GM23338 (cell line): Measurements from ENCODE around the gene BRINP2. TPM values are rescaled to one million over a fixed set of nuclear protein-coding genes. Genes with fewer than 3 reads are reported as not detected.

Experiments
- ATAC-seq: fragments of 200-7000 bp; cut with Tn5 transposase; 3 replicates; pipeline ENCODE4 v1.9.1; 2020
- DNase-seq: peaks from one replicate; pipeline ENCODE4 v3.0.0-alpha.2; 2015; ENCODE audit warnings: low spot score
- H2AFZ ChIP-seq: fragments of 200-600 bp; sonication (generic); 2 replicates; pipeline ENCODE4 v1.8.0; 2016; ENCODE audit warnings: antibody characterized with exemption, mild to moderate bottlenecking, moderate library complexity
- H3F3A ChIP-seq: fragments of 200-600 bp; sonication (generic); replicated peaks from 2 replicates; pipeline ENCODE4 v1.8.0; 2017; ENCODE audit warnings: antibody characterized with exemption, mixed run types, low read depth
- H3K27ac ChIP-seq: fragments of 200-600 bp; sonication (generic); 2 replicates; pipeline ENCODE4 v1.6.1; 2016; ENCODE audit warnings: low read depth
- H3K27me3 ChIP-seq: fragments of 200-600 bp; sonication (generic); 2 replicates; pipeline ENCODE4 v1.8.0; 2016; ENCODE audit warnings: mild to moderate bottlenecking, mixed run types, moderate library complexity; ENCODE audit not compliant: insufficient read depth
- H3K36me3 ChIP-seq: fragments of 200-600 bp; sonication (generic); 2 replicates; pipeline ENCODE4 v1.8.0; 2016; ENCODE audit warnings: mild to moderate bottlenecking; ENCODE audit not compliant: insufficient read depth
- H3K4me1 ChIP-seq: fragments of 200-600 bp; sonication (generic); 2 replicates; pipeline ENCODE4 v1.8.0; 2016; ENCODE audit warnings: mild to moderate bottlenecking, moderate library complexity; ENCODE audit not compliant: insufficient read depth
- H3K4me2 ChIP-seq: fragments of 200-600 bp; sonication (generic); 2 replicates; pipeline ENCODE4 v1.7.1; 2017; ENCODE audit warnings: mixed run types
- H3K4me3 ChIP-seq: fragments of 200-600 bp; sonication (generic); 2 replicates; pipeline ENCODE4 v1.6.1; 2016; ENCODE audit warnings: mixed run types
- H3K79me2 ChIP-seq: fragments of 200-600 bp; sonication (generic); replicated peaks from 2 replicates; pipeline ENCODE4 v1.8.0; 2017; ENCODE audit warnings: mild to moderate bottlenecking; ENCODE audit not compliant: insufficient read depth
- H3K9me2 ChIP-seq: fragments of 200-600 bp; sonication (generic); 2 replicates; pipeline ENCODE4 v1.8.0; 2017; ENCODE audit not compliant: insufficient read depth
- H4K20me1 ChIP-seq: fragments of 200-600 bp; sonication (generic); replicated peaks from 2 replicates; pipeline ENCODE4 v1.8.0; 2017; ENCODE audit warnings: mild to moderate bottlenecking; ENCODE audit not compliant: insufficient read depth
- H3K27ac Mint-ChIP-seq: 2 replicates; pipeline ENCODE4 v1.8.0; 2020; ENCODE audit warnings: inconsistent platforms, mild to moderate bottlenecking, moderate library complexity, mixed read lengths
- H3K27me3 Mint-ChIP-seq: 3 replicates; pipeline ENCODE4 v1.8.0; 2022; ENCODE audit warnings: low read depth, mild to moderate bottlenecking, moderate library complexity, mixed read lengths, inconsistent platforms; ENCODE audit not compliant: insufficient read depth, poor library complexity
- H3K36me3 Mint-ChIP-seq: 3 replicates; pipeline ENCODE4 v1.8.0; 2021; ENCODE audit warnings: low read depth, mild to moderate bottlenecking, inconsistent platforms, moderate library complexity, mixed read lengths
- H3K4me1 Mint-ChIP-seq: 3 replicates; pipeline ENCODE4 v1.8.0; 2020; ENCODE audit warnings: mild to moderate bottlenecking, inconsistent platforms, mixed read lengths
- H3K4me3 Mint-ChIP-seq: 3 replicates; pipeline ENCODE4 v1.8.0; 2021; ENCODE audit warnings: moderate library complexity, mild to moderate bottlenecking, inconsistent platforms, mixed read lengths
- H3K9me3 Mint-ChIP-seq: 3 replicates; pipeline ENCODE4 v1.8.0; 2020; ENCODE audit warnings: moderate library complexity, mild to moderate bottlenecking, inconsistent platforms, mixed read lengths
- CREB1 ChIP-seq: fragments of 250-450 bp; sonication (Bioruptor Pico); IDR thresholded peaks from 2 replicates; pipeline ENCODE4 v1.5.0; 2020; ENCODE audit warnings: low read depth, mild to moderate bottlenecking, moderate library complexity
- EZH2 ChIP-seq: fragments of 200-600 bp; sonication (generic); IDR thresholded peaks from one replicate; pipeline ENCODE4 v1.8.0; 2017; ENCODE audit warnings: antibody characterized with exemption, mild to moderate bottlenecking, low read depth; ENCODE audit not compliant: unreplicated experiment
- EZH2phosphoT487 ChIP-seq: fragments of 200-600 bp; sonication (generic); IDR thresholded peaks from one replicate; pipeline ENCODE4 v1.8.1; 2018; ENCODE audit warnings: antibody characterized with exemption; ENCODE audit not compliant: unreplicated experiment
- JUNB ChIP-seq: IDR thresholded peaks from one replicate; pipeline ENCODE4 v1.6.1; 2016; ENCODE audit warnings: antibody characterized with exemption; ENCODE audit not compliant: unreplicated experiment
- POLR2AphosphoS5 ChIP-seq: IDR thresholded peaks from 2 replicates; pipeline ENCODE4 v1.6.1; 2016; ENCODE audit warnings: antibody characterized with exemption, low read depth
- ZNF331 ChIP-seq: fragments of 250-450 bp; sonication (Bioruptor Pico); IDR thresholded peaks from 2 replicates; pipeline ENCODE4 v1.5.0; 2020; ENCODE audit warnings: low read depth, mild to moderate bottlenecking, moderate library complexity
- long read RNA-seq: library from polyadenylated mRNA; unstranded; transcript quantifications from one replicate; pipeline ENCODE4 v2.0.0, GENCODE V29; 2020; ENCODE audit not compliant: unreplicated experiment
- polyA plus RNA-seq: library from polyadenylated mRNA; unstranded; fragments of >200 nt; fragmentation: Nextera tagmentation; extraction: Ambion mirVana; gene quantifications from 2 replicates; pipeline ENCODE4 v1.2.1, GENCODE V29; 2016
- total RNA-seq: library from RNA; depleted of rRNA; stranded (reverse); fragments of >200 nt; shearing (Covaris generic); gene quantifications from 2 replicates; pipeline ENCODE4 v1.2.3, GENCODE V29; 2014; rRNA removed
- TF ChIP-seq, protein P1 (sequence below): IDR thresholded peaks from 2 replicates; pipeline ENCODE4 v1.6.1; 2016; ENCODE audit warnings: antibody characterized with exemption
- TF ChIP-seq, protein P2 (sequence below): fragments of 250-450 bp; sonication (Bioruptor Pico); IDR thresholded peaks from 2 replicates; pipeline ENCODE4 v1.5.0; 2020; ENCODE audit warnings: mild to moderate bottlenecking, moderate library complexity

The BRINP2 gene, protein sequence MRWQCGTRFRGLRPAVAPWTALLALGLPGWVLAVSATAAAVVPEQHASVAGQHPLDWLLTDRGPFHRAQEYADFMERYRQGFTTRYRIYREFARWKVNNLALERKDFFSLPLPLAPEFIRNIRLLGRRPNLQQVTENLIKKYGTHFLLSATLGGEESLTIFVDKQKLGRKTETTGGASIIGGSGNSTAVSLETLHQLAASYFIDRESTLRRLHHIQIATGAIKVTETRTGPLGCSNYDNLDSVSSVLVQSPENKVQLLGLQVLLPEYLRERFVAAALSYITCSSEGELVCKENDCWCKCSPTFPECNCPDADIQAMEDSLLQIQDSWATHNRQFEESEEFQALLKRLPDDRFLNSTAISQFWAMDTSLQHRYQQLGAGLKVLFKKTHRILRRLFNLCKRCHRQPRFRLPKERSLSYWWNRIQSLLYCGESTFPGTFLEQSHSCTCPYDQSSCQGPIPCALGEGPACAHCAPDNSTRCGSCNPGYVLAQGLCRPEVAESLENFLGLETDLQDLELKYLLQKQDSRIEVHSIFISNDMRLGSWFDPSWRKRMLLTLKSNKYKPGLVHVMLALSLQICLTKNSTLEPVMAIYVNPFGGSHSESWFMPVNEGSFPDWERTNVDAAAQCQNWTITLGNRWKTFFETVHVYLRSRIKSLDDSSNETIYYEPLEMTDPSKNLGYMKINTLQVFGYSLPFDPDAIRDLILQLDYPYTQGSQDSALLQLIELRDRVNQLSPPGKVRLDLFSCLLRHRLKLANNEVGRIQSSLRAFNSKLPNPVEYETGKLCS
- total RNA-seq (0.16 and 0.52 TPM in 2 replicates), polyA plus RNA-seq (0.10 and 0.30 TPM in 2 replicates)
- long read RNA-seq = 0 reads

- Mint-ChIP-seq H3K4me1 (peaks cover 4% of the 10 kb centered on the region; the same call in 2 of the 3 replicates), H3K4me3 (no peak within 1 kb of the TSS), H3K9me3 (no peaks in the 10 kb centered on the region), H3K27me3 (peaks cover 3% of the 10 kb centered on the region), H3K36me3 (no peaks in the 10 kb centered on the region), H3K27ac (no peak within 1 kb of the TSS)
- no peaks in the 10 kb centered on the region for H3K9me2 ChIP-seq
- peak within 1 kb of the TSS; percentile 84 for H2AFZ ChIP-seq
- peaks cover 12% of the 10 kb centered on the region for H3K4me1 ChIP-seq
- DNase-seq (peak; percentile 95), ATAC-seq (peak; percentile 98)
- H4K20me1 ChIP-seq = peaks cover 5% of the 10 kb centered on the region; the same call in 1 of the 2 replicates
- H3K79me2 ChIP-seq = no peaks in the 10 kb centered on the region
- H3F3A ChIP-seq = no peaks in the 10 kb centered on the region
- TF ChIP-seq EZH2phosphoT487 (no peak), EZH2 (peak; percentile 70), POLR2AphosphoS5 (peak; percentile 59), JUNB (no peak)
- TF ChIP-seq, protein P1, sequence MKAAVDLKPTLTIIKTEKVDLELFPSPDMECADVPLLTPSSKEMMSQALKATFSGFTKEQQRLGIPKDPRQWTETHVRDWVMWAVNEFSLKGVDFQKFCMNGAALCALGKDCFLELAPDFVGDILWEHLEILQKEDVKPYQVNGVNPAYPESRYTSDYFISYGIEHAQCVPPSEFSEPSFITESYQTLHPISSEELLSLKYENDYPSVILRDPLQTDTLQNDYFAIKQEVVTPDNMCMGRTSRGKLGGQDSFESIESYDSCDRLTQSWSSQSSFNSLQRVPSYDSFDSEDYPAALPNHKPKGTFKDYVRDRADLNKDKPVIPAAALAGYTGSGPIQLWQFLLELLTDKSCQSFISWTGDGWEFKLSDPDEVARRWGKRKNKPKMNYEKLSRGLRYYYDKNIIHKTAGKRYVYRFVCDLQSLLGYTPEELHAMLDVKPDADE = no peak
- peak within 1 kb of the TSS; percentile 83 for H3K4me2 ChIP-seq
- peaks cover 97% of the 10 kb centered on the region for H3K27me3 ChIP-seq
- H3K4me3 ChIP-seq = peak within 1 kb of the TSS; percentile 72
- no peaks in the 10 kb centered on the region for H3K36me3 ChIP-seq
- no peak within 1 kb of the TSS for H3K27ac ChIP-seq
These were observed at the start of gene BRINP2 for GRCh38 chr1:177170756-177171535. Gene BRINP2, plus strand, starts transcription at chr1:177170958. Its CDS starts 58,919 bp downstream, at chr1:177229877.

- no peaks in the 10 kb centered on the region for H3K36me3 Mint-ChIP-seq
- H3K4me1 Mint-ChIP-seq = peaks cover 11% of the 10 kb centered on the region
- Histone ChIP-seq H3F3A (no peaks in the 10 kb centered on the region), H2AFZ (no peak overlapping the region), H3K4me2 (no peak overlapping the region), H3K27me3 (no peaks in the 10 kb centered on the region), H4K20me1 (peaks cover 8% of the 10 kb centered on the region; the same call in 1 of the 2 replicates), H3K27ac (no peak overlapping the region), H3K79me2 (no peaks in the 10 kb centered on the region), H3K4me1 (no peaks in the 10 kb centered on the region), H3K9me2 (0 out of 2 replicates have a peak, but pooled peaks cover 2% of the 10 kb centered on the region), H3K36me3 (no peaks in the 10 kb centered on the region; the same call in 1 of the 2 replicates), H3K4me3 (no peak overlapping the region)
- H3K9me3 Mint-ChIP-seq = no peaks in the 10 kb centered on the region
- H3K27ac Mint-ChIP-seq = no peak overlapping the region
- ATAC-seq (no peak), DNase-seq (no peak)
- peaks cover 3% of the 10 kb centered on the region for H3K27me3 Mint-ChIP-seq
- H3K4me3 Mint-ChIP-seq = no peak overlapping the region
- TF ChIP-seq POLR2AphosphoS5 (no peak), JUNB (no peak), ZNF331 (no peak), CREB1 (CRISPR knock-in tag) (no peak)
- TF ChIP-seq, protein P2, sequence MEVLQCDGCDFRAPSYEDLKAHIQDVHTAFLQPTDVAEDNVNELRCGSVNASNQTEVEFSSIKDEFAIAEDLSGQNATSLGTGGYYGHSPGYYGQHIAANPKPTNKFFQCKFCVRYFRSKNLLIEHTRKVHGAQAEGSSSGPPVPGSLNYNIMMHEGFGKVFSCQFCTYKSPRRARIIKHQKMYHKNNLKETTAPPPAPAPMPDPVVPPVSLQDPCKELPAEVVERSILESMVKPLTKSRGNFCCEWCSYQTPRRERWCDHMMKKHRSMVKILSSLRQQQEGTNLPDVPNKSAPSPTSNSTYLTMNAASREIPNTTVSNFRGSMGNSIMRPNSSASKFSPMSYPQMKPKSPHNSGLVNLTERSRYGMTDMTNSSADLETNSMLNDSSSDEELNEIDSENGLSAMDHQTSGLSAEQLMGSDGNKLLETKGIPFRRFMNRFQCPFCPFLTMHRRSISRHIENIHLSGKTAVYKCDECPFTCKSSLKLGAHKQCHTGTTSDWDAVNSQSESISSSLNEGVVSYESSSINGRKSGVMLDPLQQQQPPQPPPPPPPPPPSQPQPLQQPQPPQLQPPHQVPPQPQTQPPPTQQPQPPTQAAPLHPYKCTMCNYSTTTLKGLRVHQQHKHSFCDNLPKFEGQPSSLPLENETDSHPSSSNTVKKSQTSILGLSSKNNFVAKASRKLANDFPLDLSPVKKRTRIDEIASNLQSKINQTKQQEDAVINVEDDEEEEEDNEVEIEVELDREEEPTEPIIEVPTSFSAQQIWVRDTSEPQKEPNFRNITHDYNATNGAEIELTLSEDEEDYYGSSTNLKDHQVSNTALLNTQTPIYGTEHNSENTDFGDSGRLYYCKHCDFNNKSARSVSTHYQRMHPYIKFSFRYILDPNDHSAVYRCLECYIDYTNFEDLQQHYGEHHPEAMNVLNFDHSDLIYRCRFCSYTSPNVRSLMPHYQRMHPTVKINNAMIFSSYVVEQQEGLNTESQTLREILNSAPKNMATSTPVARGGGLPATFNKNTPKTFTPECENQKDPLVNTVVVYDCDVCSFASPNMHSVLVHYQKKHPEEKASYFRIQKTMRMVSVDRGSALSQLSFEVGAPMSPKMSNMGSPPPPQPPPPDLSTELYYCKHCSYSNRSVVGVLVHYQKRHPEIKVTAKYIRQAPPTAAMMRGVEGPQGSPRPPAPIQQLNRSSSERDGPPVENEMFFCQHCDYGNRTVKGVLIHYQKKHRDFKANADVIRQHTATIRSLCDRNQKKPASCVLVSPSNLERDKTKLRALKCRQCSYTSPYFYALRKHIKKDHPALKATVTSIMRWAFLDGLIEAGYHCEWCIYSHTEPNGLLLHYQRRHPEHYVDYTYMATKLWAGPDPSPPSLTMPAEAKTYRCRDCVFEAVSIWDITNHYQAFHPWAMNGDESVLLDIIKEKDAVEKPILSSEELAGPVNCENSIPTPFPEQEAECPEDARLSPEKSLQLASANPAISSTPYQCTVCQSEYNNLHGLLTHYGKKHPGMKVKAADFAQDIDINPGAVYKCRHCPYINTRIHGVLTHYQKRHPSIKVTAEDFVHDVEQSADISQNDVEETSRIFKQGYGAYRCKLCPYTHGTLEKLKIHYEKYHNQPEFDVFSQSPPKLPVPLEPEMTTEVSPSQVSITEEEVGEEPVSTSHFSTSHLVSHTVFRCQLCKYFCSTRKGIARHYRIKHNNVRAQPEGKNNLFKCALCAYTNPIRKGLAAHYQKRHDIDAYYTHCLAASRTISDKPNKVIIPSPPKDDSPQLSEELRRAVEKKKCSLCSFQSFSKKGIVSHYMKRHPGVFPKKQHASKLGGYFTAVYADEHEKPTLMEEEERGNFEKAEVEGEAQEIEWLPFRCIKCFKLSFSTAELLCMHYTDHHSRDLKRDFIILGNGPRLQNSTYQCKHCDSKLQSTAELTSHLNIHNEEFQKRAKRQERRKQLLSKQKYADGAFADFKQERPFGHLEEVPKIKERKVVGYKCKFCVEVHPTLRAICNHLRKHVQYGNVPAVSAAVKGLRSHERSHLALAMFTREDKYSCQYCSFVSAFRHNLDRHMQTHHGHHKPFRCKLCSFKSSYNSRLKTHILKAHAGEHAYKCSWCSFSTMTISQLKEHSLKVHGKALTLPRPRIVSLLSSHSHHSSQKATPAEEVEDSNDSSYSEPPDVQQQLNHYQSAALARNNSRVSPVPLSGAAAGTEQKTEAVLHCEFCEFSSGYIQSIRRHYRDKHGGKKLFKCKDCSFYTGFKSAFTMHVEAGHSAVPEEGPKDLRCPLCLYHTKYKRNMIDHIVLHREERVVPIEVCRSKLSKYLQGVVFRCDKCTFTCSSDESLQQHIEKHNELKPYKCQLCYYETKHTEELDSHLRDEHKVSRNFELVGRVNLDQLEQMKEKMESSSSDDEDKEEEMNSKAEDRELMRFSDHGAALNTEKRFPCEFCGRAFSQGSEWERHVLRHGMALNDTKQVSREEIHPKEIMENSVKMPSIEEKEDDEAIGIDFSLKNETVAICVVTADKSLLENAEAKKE (CRISPR knock-in tag) = no peak
These were observed 48.1 kb upstream of the BRINP2 start for GRCh38 chr1:177122461-177123251.
